ENCODE measurements around the gene PER1. TPM values are rescaled to one million over a fixed set of nuclear protein-coding genes. Genes with fewer than 3 reads are reported as not detected.

Gene PER1
- total RNA-seq, 1 donor from 2014 or later = 40.8 TPM

DNA sequence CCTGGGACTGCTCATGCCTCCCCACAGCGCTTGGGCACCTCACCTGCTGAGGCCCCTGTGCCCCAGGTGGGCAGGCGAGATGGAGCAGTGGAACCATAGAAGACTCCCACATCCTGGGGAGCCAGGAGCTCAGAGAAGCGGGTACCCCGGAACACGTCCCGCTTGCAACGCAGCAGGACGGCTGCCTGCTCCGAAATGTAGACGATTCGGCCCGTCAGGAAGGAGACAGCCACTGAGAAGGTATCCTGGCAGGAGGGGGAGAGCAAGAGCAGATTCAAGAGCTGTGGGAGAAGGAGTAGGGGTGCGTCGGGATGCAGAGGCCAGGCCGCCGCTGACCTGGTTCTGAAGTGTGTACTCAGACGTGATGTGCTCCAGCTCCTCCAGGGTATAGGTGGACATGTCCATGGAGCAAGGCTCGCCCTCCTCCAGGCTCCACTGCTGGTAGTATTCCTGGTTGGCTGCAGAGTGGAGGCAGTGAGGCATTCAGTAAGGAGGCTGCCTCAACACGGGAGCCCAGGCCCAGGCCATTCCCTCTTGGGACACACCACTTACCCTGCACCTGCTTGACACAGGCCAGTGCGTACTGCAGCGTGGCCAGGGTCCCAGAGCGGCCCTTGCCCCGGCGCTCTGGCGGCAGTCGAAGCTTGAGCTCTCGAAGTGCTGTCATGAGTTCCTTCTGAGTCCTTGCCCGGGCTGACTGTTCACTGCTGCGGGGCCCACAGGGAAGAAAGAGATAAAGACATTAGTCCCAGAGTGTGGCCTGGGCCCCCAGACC is 2.6 kb downstream of the PER1 start:
- TF ChIP-seq, protein P1, sequence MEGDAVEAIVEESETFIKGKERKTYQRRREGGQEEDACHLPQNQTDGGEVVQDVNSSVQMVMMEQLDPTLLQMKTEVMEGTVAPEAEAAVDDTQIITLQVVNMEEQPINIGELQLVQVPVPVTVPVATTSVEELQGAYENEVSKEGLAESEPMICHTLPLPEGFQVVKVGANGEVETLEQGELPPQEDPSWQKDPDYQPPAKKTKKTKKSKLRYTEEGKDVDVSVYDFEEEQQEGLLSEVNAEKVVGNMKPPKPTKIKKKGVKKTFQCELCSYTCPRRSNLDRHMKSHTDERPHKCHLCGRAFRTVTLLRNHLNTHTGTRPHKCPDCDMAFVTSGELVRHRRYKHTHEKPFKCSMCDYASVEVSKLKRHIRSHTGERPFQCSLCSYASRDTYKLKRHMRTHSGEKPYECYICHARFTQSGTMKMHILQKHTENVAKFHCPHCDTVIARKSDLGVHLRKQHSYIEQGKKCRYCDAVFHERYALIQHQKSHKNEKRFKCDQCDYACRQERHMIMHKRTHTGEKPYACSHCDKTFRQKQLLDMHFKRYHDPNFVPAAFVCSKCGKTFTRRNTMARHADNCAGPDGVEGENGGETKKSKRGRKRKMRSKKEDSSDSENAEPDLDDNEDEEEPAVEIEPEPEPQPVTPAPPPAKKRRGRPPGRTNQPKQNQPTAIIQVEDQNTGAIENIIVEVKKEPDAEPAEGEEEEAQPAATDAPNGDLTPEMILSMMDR (IDR thresholded peaks at IDR 0.05; ENCODE audit: unreplicated experiment) = no peak
- Mint-ChIP-seq H3K4me1 (ENCODE audit: low read depth) (peaks cover 13% of the 10 kb centered on the region), H3K36me3 (ENCODE audit: insufficient read depth) (peaks cover 12% of the 10 kb centered on the region), H3K4me3 (ENCODE audit: low read depth) (no peak overlapping the region), H3K9me3 (ENCODE audit: low read depth) (no peaks in the 10 kb centered on the region), H3K27ac (no peak overlapping the region), H3K27me3 (no peaks in the 10 kb centered on the region)
- no peak for DNase-seq (ENCODE audit: low spot score, unreplicated experiment)

DNA sequence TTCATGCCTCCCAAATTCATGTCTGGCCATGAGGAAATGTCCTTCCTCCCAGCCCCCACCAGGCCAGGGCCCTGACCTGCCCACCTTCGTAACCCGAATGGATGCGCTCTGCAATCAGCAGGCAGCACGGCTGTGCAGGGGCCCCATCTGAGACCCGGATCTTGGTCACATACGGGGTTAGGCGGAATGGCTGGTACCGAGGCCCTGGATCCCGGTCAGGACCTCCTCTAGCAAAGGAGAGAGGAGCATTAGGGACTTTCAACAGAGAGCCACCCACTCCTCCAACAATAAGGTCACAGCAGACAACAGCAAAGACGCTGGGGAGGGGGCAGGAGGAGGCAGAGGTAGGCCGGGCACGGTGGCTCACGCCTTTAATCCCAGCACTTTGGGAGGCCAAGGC is 3.6 kb downstream of the PER1 start:
- Mint-ChIP-seq H3K4me3 (ENCODE audit: low read depth) (no peak overlapping the region), H3K4me1 (ENCODE audit: low read depth) (peaks cover 8% of the 10 kb centered on the region), H3K9me3 (ENCODE audit: low read depth) (no peaks in the 10 kb centered on the region), H3K36me3 (ENCODE audit: insufficient read depth) (peaks cover 16% of the 10 kb centered on the region), H3K27ac (no peak overlapping the region), H3K27me3 (no peaks in the 10 kb centered on the region)
- TF ChIP-seq, protein P1 (IDR thresholded peaks at IDR 0.05; ENCODE audit: unreplicated experiment) = no peak
- no peak for DNase-seq (ENCODE audit: low spot score, unreplicated experiment)

DNA sequence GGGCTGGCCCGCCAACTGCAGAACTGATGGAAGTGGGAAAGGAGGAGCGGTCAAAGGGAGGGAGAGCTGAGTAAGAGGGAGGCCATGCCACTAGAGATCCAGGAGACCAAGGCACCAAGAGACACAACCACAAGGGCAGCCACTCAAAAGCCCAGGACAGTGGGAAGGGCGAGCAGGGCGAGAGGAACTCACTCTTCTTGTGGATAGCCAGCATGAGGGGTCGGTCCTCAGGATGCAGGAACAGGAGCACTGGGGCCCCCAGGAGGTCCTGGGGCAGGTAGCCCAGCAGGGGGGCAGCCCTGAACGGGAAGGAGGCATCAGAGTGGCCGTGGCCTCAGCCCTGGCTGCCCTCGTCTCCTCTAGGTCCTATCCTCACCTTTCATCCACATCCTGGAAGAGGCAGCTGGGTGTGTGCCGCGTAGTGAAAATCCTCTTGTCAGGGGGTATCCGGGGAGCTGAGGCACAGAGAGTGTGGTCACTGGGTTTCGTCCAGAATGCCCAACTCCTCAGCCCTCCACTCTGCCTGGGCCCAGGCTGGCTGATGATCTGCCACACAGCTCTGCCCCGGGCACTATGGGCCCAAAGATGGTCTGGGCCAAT is 4.3 kb downstream of the PER1 start:
- TF ChIP-seq, protein P1 (IDR thresholded peaks at IDR 0.05; ENCODE audit: unreplicated experiment) = no peak
- Mint-ChIP-seq H3K27me3 (no peaks in the 10 kb centered on the region), H3K4me1 (ENCODE audit: low read depth) (peaks cover 2% of the 10 kb centered on the region), H3K36me3 (ENCODE audit: insufficient read depth) (peaks cover 16% of the 10 kb centered on the region), H3K27ac (no peak overlapping the region), H3K4me3 (ENCODE audit: low read depth) (no peak overlapping the region), H3K9me3 (ENCODE audit: low read depth) (no peaks in the 10 kb centered on the region)
- DNase-seq (ENCODE audit: low spot score, unreplicated experiment) = no peak

DNA sequence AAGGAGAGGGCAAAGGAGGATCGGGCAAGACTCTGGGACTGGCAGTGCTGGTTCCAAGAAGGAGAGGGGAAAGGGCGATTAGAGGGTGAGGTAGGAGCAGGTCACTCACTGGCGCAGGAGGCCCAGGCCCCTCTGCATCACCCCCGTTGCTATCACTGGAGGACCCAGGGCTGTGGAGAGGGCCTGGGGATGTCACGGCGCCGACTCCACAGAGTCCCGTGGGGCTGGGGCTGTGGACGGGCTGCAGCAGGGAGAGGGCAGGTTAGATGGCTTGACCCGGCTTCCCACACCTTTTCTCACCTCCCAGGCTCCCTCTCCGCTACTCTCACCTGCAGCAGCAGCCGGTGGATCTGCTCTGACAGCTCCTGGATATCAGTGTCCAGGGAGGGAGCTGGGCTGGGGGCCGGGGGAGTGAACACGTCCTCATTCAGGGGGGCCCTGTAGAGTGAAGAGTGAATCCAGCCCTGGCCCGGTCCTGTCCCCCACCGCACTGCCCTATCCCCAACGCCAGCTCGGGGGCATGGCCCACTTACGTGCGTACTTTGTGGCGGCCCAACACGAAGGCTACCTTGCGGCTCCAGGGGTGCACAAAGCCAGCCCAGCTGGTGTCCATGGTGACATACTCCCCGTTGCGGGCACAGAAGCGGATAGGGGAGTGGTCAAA is 4.9 kb downstream of the PER1 start:
- H3K27ac Mint-ChIP-seq = peak overlapping the region; percentile 29
- no peak overlapping the region for H3K4me3 Mint-ChIP-seq (ENCODE audit: low read depth)
- DNase-seq (ENCODE audit: low spot score, unreplicated experiment) = no peak
- H3K4me1 Mint-ChIP-seq (ENCODE audit: low read depth) = peaks cover 1% of the 10 kb centered on the region
- H3K36me3 Mint-ChIP-seq (ENCODE audit: insufficient read depth) = peaks cover 19% of the 10 kb centered on the region
- H3K9me3 Mint-ChIP-seq (ENCODE audit: low read depth) = no peaks in the 10 kb centered on the region
- TF ChIP-seq, protein P1 (IDR thresholded peaks at IDR 0.05; ENCODE audit: unreplicated experiment) = no peak
- no peaks in the 10 kb centered on the region for H3K27me3 Mint-ChIP-seq

DNA sequence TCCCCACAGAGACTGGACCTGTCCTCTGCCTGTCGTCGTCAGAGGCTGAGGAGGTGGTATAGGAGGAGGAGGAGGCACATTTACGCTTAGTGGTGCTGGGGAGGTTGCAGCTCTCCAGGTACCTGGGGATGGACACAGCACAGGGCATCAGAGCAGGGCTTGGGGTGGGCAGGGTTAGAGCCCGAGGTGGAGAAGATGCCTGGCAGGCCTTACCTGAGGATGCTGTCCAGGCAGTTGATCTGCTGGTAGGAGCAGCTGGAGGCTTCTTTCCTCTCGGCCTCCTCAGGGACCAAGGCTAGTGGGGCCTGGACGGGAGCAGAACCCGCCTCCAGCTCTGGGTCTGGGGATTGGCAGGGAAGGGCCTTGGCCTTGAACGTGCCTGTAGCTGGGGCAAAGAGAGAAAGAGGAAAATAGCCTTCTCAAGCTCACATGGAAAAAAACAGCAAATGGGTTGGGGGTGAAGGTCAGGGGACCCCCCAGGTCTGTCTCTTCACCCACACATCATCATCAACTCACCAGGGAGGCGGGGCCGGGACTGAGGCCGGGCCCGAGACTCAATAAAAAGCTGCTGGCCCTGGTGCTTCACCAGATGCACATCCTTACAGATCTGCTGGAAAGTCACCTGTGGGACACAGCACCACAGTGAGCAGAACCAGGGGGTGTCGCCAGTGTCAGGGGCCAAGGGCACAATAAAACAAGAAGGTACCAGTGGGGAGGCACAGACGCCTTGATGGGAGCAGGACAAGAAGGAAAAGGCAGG is 5.6 kb downstream of the PER1 start:
- TF ChIP-seq, protein P1 (IDR thresholded peaks at IDR 0.05; ENCODE audit: unreplicated experiment) = no peak
- H3K9me3 Mint-ChIP-seq (ENCODE audit: low read depth) = no peaks in the 10 kb centered on the region
- H3K36me3 Mint-ChIP-seq (ENCODE audit: insufficient read depth) = peaks cover 20% of the 10 kb centered on the region
- no peak overlapping the region for H3K4me3 Mint-ChIP-seq (ENCODE audit: low read depth)
- no peaks in the 10 kb centered on the region for H3K27me3 Mint-ChIP-seq
- H3K27ac Mint-ChIP-seq = peak overlapping the region; percentile 29
- no peak for DNase-seq (ENCODE audit: low spot score, unreplicated experiment)
- H3K4me1 Mint-ChIP-seq (ENCODE audit: low read depth) = no peaks in the 10 kb centered on the region

All from progenitor cell of endocrine pancreas (in vitro differentiated cells).